Upper lobe of left lung (tissue), 6 donors: ENCODE data around the gene C5orf63. TPM values are rescaled to one million over a fixed set of nuclear protein-coding genes. Genes with fewer than 3 reads are reported as not detected.

Source experiments
- ATAC-seq, 2 donors: fragments of 200-7000 bp; cut with Tn5 transposase; one replicate each; pipeline ENCODE4 v1.9.1; 2022; ENCODE audit warnings: mild to moderate bottlenecking in 2 of 2, moderate library complexity in 2 of 2; ENCODE audit not compliant: low FRiP score in 2 of 2
- DNase-seq, 2 donors: peaks; one replicate each; pipeline ENCODE4 v3.0.0-alpha.2; 2019 to 2020
- H3K27ac ChIP-seq, 4 donors: fragments of 200-600 bp; sonication (generic); one replicate each; pipeline ENCODE4 v1.5.1; 2016 to 2019
- H3K27me3 ChIP-seq, 4 donors: fragments of 200-600 bp; sonication (generic); one replicate each; pipeline ENCODE4 v1.5.1; 2017 to 2019
- H3K36me3 ChIP-seq, 4 donors: fragments of 200-600 bp; sonication (generic); one replicate each; pipeline ENCODE4 v1.5.1; 2016 to 2019
- H3K4me1 ChIP-seq, 4 donors: fragments of 200-600 bp; sonication (generic); one replicate each; pipeline ENCODE4 v1.5.1; 2018 to 2019
- H3K4me3 ChIP-seq, 4 donors: fragments of 200-600 bp; sonication (generic); one replicate each; pipeline ENCODE4 v1.5.1; 2017 to 2019; ENCODE audit warnings: mild to moderate bottlenecking in 2 of 4, moderate library complexity in 1 of 4
- H3K9me3 ChIP-seq, 4 donors: fragments of 200-600 bp; sonication (generic); one replicate each; pipeline ENCODE4 v1.5.1; 2018 to 2019
- POLR2AphosphoS5 ChIP-seq, 2 donors: sonication (generic); formaldehyde crosslinking; IDR thresholded peaks; one replicate each; pipeline ENCODE4 v1.5.1; 2017; ENCODE audit warnings: antibody characterized with exemption in 2 of 2
- WGBS, 2 donors: methylation state at CpG; one replicate each; pipeline ENCODE4 v1.1.5; 2017 to 2018; 5-methylcytosine and 5-hydroxymethylcytosine counted together
- total RNA-seq, 6 donors: library from RNA; depleted of rRNA in 4 of 6; stranded (reverse); fragments of >200 nt in 4 of 6; gene quantifications; one replicate each; pipeline versions ENCODE4 v1.1.0 to v1.2.1, GENCODE V29; 2016 to 2021
- donor health status: DM: no; HTN: no; CAD: no; lungs with moderate emphysema.
- donor health status: DM: no; HTN: yes; CAD: no; lungs with severe emphysema.

Gene C5orf63
- total RNA-seq, 6 donors from 2014 or later, result 1.9 to 13.6 (median 6.1) TPM

DNA sequence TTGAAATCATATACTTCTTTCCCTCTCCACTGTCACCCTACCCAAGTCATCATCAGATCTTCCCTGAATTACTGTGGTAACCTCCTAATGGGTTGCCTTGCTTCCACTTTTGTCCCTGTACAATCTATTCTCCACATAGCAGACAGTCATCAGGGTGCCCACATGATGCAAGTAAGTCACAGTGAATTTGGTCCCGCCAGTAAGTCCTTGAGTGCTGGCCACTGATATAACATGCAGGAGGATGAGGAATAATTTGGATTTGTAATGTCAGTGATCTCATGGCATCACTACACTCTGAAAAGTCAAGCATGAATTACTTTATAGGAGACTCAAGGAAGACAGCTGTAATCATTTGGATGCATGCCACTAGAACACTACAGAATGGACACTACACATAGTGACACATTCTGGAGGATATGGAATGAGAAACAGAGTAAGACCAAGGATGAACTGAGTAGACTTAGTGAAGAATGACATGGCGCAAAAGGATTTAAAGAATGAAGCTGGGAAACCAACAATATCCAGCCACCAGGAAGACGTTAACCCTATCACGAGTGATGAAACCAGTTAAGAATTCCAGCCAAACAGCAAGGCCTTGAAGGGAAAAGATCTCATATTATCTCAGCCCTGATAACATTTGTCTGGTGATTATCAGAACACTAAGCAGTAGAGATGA, 71.5 kb downstream of the C5orf63 start:
- Histone ChIP-seq H3K4me1 (no peaks in the 10 kb centered on the region), H3K9me3 (no peaks in the 10 kb centered on the region), H3K27ac (no peak overlapping the region), H3K27me3 (no peaks in the 10 kb centered on the region), H3K36me3 (no peaks in the 10 kb centered on the region), H3K4me3 (no peak overlapping the region)
- DNase-seq (no peak), ATAC-seq (peak in 1 of 2 donors; percentile 76)
- 87 to 88% methylated on average over 4 of the region's 4 CpGs for WGBS, 2 donors
- TF ChIP-seq POLR2AphosphoS5 (IDR thresholded peaks at IDR 0.05), result no peak

Other genes starting within 250 kb of the C5orf63 start
- gene MARCHF3, start 42.9 kb downstream of the C5orf63 start, total RNA-seq, result 10 to 100 TPM in 1 of 6 donors, 1 to 10 TPM in 5; 2.1 to 16.2 (median 6.7) TPM
- gene MEGF10, start 217.3 kb upstream of the C5orf63 start, total RNA-seq, result 1 to 10 TPM in 1 of 6 donors, under 1 TPM in 2, not detected in 3; under 0.01 to 3.3 (median 0.17) TPM